ENCODE data around the gene CYP27A1. TPM values are rescaled to one million over a fixed set of nuclear protein-coding genes. Genes with fewer than 3 reads are reported as not detected.
A peak's percentile ranks its signal among the peaks of the same experiment; 100 is the strongest.

The CYP27A1 gene
- total RNA-seq, 2 donors from 2014 or later, result 32.8 to 53.7 TPM

- peaks cover 45% of the 10 kb centered on the region for H3K36me3 Mint-ChIP-seq (ENCODE audit: low read depth)
- peaks cover 55% of the 10 kb centered on the region for H3K36me3 ChIP-seq (ENCODE audit: control insufficient read depth, insufficient read depth, low read length)
- H3K9me3 Mint-ChIP-seq, result peaks cover 4% of the 10 kb centered on the region
- H3K27ac Mint-ChIP-seq, result peak overlapping the region; percentile 20
- 67 to 75% methylated on average over 3 to 6 of the region's 6 CpGs for WGBS, 2 experiments (ENCODE audit: insufficient coverage in 1 of 2, insufficient read length in 1 of 2)
- no peaks in the 10 kb centered on the region for H3K27me3 Mint-ChIP-seq (ENCODE audit: insufficient read depth)
- H3K9me3 ChIP-seq (ENCODE audit: control insufficient read depth, low read length), result peaks cover 5% of the 10 kb centered on the region
- H3K27me3 ChIP-seq (ENCODE audit: control insufficient read depth, insufficient read depth, low read length, poor library complexity, severe bottlenecking), result no peaks in the 10 kb centered on the region
- no peaks in the 10 kb centered on the region for H3K4me1 ChIP-seq (ENCODE audit: control insufficient read depth, insufficient read depth, low read length)
- H3K4me1 Mint-ChIP-seq, result peaks cover 17% of the 10 kb centered on the region
- TF ChIP-seq CTCF (conservative IDR thresholded peaks at IDR 0.05), result no peak
- H3K27ac ChIP-seq (ENCODE audit: low read depth, low read length), result no peak overlapping the region
- H3K4me3 ChIP-seq (ENCODE audit: low read length), result no peak overlapping the region
- H3K9ac ChIP-seq (ENCODE audit: extremely low read depth, low read length, poor library complexity, severe bottlenecking), result no peak overlapping the region
- DNase-seq, result no peak
- H3K4me3 Mint-ChIP-seq, result no peak overlapping the region
Measured at GRCh38 chr2:218733171-218734021, 48.6 kb upstream of the CYP27A1 start.

DNA sequence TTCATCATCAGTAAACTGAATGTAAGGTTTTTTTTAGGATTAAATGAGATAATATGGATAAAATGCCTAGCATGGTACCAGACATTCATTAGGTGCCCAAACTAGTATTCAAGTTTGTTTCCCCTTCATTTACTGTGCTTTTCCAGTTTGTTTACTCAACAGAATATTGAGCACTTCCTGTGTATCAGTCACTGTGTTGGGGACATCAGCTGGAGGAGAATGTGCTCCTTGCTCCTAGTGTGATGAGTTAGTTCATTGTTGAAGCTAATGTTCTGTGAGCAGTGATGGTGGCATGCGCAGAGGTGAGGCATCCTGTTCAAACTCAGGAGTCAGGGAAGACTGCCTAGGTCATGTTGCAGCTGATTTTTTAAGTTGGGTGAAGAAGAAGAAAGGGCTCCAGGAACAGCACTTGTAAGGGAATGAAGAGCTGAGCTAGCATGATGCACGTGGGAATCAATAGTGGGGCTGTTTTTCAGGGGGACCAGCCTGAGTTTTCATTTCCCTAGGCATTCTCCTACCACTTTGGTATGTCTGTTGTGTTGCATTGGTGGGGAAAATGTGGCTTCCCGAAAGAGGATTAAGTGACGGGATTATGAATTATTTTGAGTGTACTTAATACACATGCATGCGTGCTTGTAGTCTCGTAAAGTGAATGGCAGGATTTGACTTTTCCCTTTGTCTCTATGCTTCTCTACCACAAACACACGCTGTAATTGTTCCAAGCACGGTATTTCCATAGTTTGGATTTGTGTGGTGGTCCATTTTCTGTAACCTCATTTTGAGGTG, 47.6 kb upstream of the CYP27A1 start:
- Mint-ChIP-seq H3K4me1 (peaks cover 17% of the 10 kb centered on the region), H3K9me3 (no peaks in the 10 kb centered on the region), H3K27me3 (ENCODE audit: insufficient read depth) (no peaks in the 10 kb centered on the region), H3K36me3 (ENCODE audit: low read depth) (peaks cover 44% of the 10 kb centered on the region), H3K27ac (no peak overlapping the region), H3K4me3 (no peak overlapping the region)
- no peak for DNase-seq
- Histone ChIP-seq H3K36me3 (ENCODE audit: control insufficient read depth, insufficient read depth, low read length) (peaks cover 56% of the 10 kb centered on the region), H3K27ac (ENCODE audit: low read depth, low read length) (no peak overlapping the region), H3K9me3 (ENCODE audit: control insufficient read depth, low read length) (no peaks in the 10 kb centered on the region), H3K4me3 (ENCODE audit: low read length) (no peak overlapping the region), H3K27me3 (ENCODE audit: control insufficient read depth, insufficient read depth, low read length, poor library complexity, severe bottlenecking) (no peaks in the 10 kb centered on the region), H3K4me1 (ENCODE audit: control insufficient read depth, insufficient read depth, low read length) (no peaks in the 10 kb centered on the region), H3K9ac (ENCODE audit: extremely low read depth, low read length, poor library complexity, severe bottlenecking) (no peak overlapping the region)
- 89 to 91% methylated on average over 1 to 8 of the region's 8 CpGs for WGBS, 2 experiments (ENCODE audit: insufficient coverage in 1 of 2, insufficient read length in 1 of 2)
- no peak for TF ChIP-seq CTCF (conservative IDR thresholded peaks at IDR 0.05)

- Mint-ChIP-seq H3K27ac (no peak overlapping the region), H3K9me3 (no peaks in the 10 kb centered on the region), H3K27me3 (ENCODE audit: insufficient read depth) (no peaks in the 10 kb centered on the region), H3K4me3 (no peak overlapping the region), H3K36me3 (ENCODE audit: low read depth) (peaks cover 51% of the 10 kb centered on the region), H3K4me1 (peaks cover 14% of the 10 kb centered on the region)
- H3K27ac ChIP-seq (ENCODE audit: low read depth, low read length), result no peak overlapping the region
- DNase-seq, result no peak
- H3K27me3 ChIP-seq (ENCODE audit: control insufficient read depth, insufficient read depth, low read length, poor library complexity, severe bottlenecking), result no peaks in the 10 kb centered on the region
- no peak overlapping the region for H3K4me3 ChIP-seq (ENCODE audit: low read length)
- no peak overlapping the region for H3K9ac ChIP-seq (ENCODE audit: extremely low read depth, low read length, poor library complexity, severe bottlenecking)
- peaks cover 68% of the 10 kb centered on the region for H3K36me3 ChIP-seq (ENCODE audit: control insufficient read depth, insufficient read depth, low read length)
- no peaks in the 10 kb centered on the region for H3K4me1 ChIP-seq (ENCODE audit: control insufficient read depth, insufficient read depth, low read length)
- no peak for TF ChIP-seq CTCF (conservative IDR thresholded peaks at IDR 0.05)
- 94 to 100% methylated on average over 1 to 2 of the region's 2 CpGs for WGBS, 2 experiments (ENCODE audit: insufficient coverage in 1 of 2, insufficient read length in 1 of 2)
- H3K9me3 ChIP-seq (ENCODE audit: control insufficient read depth, low read length), result no peaks in the 10 kb centered on the region
Measured at GRCh38 chr2:218736531-218736930, 45.4 kb upstream of the CYP27A1 start.
